Measurements from ENCODE around the gene ALOX5AP.

ALOX5AP gene

DNA sequence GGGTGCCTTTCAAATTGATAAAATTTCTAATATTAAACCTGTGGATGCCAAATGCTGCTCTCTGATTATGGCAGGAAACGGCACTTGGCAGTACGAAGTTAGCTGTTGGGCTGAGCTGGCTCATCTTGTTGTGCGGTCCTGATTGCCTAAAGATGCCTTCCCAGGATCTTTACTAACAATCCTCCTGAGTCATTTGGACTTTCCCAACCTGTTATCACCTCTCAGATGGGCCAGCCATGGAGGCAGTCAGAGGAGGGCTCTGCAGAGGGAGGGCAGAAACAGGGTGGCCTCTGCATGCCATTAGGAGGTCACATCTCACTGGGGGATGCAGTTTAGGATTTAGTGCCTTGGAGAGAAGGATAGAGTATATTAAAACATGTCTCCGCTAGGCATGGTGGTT is 27.3 kb downstream of the ALOX5AP start:
- DNase-seq (ENCODE audit: low spot score), result no peak

DNA sequence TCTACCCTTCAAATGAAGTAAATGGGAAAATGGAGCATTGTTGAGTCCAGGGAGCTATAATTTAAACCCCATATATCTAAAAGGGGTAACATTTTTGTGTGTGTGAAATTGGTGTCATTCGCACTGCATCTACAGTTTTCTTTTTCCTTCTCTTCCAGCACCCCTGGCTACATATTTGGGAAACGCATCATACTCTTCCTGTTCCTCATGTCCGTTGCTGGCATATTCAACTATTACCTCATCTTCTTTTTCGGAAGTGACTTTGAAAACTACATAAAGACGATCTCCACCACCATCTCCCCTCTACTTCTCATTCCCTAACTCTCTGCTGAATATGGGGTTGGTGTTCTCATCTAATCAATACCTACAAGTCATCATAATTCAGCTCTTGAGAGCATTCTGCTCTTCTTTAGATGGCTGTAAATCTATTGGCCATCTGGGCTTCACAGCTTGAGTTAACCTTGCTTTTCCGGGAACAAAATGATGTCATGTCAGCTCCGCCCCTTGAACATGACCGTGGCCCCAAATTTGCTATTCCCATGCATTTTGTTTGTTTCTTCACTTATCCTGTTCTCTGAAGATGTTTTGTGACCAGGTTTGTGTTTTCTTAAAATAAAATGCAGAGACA is 28.6 kb downstream of the ALOX5AP start:
- DNase-seq (ENCODE audit: low spot score), result no peak

GRCh38 chr13:30766231-30766630 is 30.9 kb downstream of the ALOX5AP start:
- no peak for DNase-seq (ENCODE audit: low spot score)

GRCh38 chr13:30770929-30771328 is 35.6 kb downstream of the ALOX5AP start:
- no peak for DNase-seq (ENCODE audit: low spot score)

- no peak for DNase-seq (ENCODE audit: low spot score)
These were observed 38.2 kb downstream of the ALOX5AP start for GRCh38 chr13:30773561-30773960.

GRCh38 chr13:30774214-30774730 is 38.9 kb downstream of the ALOX5AP start:
- DNase-seq (ENCODE audit: low spot score), result no peak

GRCh38 chr13:30776661-30777060 is 41.3 kb downstream of the ALOX5AP start:
- DNase-seq (ENCODE audit: low spot score), result no peak

DNA sequence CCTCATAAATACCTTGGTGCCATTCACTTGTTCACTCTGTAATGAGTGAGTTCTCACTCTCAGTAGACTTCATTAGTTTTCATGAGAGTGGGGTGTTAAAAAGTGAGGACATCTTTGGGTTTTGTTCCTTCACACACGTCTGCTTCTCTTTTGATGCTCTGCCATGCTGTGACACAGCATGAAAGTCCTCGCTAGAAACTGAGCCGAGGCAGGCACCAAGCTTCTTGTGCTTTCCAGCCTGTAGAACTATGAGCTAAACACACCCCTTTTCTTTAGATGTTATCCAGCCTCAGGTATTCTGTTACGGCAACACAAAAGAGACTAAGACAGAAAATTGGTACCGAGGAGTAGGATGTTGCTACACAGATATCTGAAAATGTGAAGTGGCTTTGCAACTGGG is 43.7 kb downstream of the ALOX5AP start:
- no peak for DNase-seq (ENCODE audit: low spot score)

GRCh38 chr13:30779608-30780007 is 44.3 kb downstream of the ALOX5AP start:
- no peak for DNase-seq (ENCODE audit: low spot score)

- no peak for DNase-seq (ENCODE audit: low spot score)
These were observed 45.1 kb downstream of the ALOX5AP start for GRCh38 chr13:30780338-30780981.

- no peak for DNase-seq (ENCODE audit: low spot score)
These were observed 50.0 kb downstream of the ALOX5AP start for GRCh38 chr13:30785191-30785850.

- no peak for DNase-seq (ENCODE audit: low spot score)
These were observed 51.3 kb downstream of the ALOX5AP start for GRCh38 chr13:30786648-30787047.

DNA sequence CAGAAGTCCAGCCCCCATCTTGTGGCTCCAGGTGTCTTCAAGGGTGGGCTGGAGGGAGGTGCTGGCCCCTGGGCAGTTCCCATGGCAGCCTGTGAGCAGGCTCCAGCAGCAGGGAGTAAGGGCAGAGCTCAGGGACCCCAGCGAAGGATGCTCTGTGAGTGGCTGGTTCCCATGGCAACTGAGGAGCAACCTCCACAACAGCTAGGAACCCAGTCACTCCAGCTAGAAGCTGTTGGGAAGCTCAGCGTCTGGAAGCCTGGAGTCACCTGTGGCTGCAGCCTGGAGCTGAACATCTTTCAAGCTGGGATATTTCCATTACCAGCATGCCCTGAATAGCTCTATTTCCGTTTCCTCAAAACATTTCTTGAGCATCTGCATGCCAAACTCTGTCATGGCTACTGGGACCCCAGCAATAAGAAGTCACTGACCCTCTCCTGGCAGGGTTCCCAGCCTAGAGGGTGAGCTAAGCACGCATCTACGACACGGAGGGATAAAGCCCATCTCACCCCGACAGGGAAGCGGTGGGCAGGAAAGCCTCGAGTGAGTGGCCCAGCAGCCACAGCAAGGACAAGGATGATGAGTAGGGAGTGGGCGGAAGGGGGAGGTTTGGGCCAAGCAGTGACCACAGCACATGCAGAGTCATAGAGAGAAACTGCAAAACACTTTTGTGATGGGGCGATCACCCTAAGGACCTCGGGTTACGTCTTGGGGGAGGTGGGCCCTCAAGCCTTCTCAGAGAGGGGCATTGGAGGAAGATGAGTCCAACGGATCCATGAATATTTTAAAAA is 52.6 kb downstream of the ALOX5AP start:
- no peak for DNase-seq (ENCODE audit: low spot score)

- no peak for DNase-seq (ENCODE audit: low spot score)
These were observed 54.0 kb downstream of the ALOX5AP start for GRCh38 chr13:30789166-30789862.

- no peak for DNase-seq (ENCODE audit: low spot score)
These were observed 55.2 kb downstream of the ALOX5AP start for GRCh38 chr13:30790592-30790991.

DNA sequence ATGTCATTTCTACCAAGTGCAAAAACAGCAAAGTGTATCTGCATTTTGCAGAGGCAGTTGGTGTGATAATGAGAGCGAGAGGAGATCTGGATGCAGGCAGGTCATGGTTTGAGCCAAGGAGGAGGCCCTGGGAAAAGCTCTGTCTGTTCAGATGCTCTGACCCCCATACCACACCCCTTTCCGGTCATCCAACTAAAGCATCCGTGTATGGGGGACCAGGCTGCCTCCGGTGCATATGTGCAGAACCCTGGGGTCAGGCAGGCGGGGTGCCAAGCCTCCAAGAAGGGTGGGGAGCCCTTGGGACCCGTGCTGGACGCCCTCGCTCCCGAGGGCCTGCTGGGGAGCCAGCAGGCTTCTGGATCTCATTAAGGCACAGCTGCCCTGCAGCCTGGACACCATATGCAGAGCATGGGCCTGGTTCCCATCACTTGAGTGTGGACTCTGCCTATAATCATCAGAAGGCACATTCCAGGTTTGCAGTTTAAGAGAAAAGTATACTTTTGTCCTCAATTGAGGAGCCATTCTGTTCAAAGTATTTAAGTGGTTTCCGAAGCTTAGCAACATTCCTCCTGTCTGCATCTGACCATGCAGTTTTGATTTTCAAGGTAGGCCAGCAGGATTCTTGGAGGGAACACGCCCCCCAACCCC is 56.1 kb downstream of the ALOX5AP start:
- DNase-seq (ENCODE audit: low spot score), result no peak

- DNase-seq (ENCODE audit: low spot score), result no peak
These were observed 57.1 kb downstream of the ALOX5AP start for GRCh38 chr13:30792285-30793000.

DNA sequence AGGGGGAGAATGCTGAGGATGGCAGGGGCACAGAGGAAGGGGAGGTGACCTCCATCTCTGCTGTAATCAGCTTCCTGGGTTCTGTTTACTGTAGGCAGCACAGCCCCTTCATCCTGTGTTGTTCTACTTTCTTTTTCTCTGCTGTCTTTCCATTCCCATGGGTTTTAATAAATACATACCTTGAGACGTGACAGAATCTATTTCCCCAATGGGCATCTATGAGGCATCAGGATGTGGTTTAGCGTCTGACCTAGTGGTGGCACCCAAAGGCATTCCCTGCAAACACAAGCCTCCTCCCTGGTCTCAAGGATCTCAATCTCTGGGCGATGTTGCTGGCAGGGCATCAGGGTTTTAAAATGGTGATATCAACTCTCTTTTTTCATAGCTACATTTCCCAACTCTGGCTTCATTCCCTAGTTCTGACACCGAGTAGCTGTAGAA is 60.8 kb downstream of the ALOX5AP start:
- DNase-seq (ENCODE audit: low spot score), result no peak

- no peak for DNase-seq (ENCODE audit: low spot score)
These were observed 61.6 kb downstream of the ALOX5AP start for GRCh38 chr13:30796631-30797601.
